ENCODE measurements around the gene PLA2G2C.

DNA sequence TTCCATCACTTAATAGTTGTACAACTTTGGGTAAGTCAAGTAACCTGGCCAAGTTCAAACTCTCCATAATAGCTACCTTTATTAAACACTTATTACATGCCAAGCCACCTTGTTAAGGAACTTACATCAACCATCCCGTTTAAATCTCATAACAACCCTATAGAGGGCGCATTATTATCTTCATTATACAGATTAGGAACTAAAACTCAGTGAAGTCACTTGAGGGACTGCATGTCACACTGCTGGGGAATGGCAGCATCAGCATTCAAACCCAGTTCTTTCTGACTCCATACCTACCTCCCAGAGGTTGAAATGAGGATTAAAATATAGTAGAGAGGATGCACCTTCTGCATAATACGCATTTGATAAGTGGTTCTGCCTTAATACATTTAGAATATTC, 47.1 kb upstream of the PLA2G2C start:
- no peak for TF ChIP-seq POLR2A (IDR thresholded peaks at IDR 0.05)
- TF ChIP-seq, protein P1, sequence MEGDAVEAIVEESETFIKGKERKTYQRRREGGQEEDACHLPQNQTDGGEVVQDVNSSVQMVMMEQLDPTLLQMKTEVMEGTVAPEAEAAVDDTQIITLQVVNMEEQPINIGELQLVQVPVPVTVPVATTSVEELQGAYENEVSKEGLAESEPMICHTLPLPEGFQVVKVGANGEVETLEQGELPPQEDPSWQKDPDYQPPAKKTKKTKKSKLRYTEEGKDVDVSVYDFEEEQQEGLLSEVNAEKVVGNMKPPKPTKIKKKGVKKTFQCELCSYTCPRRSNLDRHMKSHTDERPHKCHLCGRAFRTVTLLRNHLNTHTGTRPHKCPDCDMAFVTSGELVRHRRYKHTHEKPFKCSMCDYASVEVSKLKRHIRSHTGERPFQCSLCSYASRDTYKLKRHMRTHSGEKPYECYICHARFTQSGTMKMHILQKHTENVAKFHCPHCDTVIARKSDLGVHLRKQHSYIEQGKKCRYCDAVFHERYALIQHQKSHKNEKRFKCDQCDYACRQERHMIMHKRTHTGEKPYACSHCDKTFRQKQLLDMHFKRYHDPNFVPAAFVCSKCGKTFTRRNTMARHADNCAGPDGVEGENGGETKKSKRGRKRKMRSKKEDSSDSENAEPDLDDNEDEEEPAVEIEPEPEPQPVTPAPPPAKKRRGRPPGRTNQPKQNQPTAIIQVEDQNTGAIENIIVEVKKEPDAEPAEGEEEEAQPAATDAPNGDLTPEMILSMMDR (IDR thresholded peaks at IDR 0.05): no peak
